ENCODE results near the gene JAZF1.
A peak's percentile ranks its signal among the peaks of the same experiment; 100 is the strongest.
"Not testable (repeated sequence)": the region's sequence is repeated elsewhere in the genome, so short reads cannot be mapped to it uniquely, and the experiment has no call there.

Gene JAZF1

DNA sequence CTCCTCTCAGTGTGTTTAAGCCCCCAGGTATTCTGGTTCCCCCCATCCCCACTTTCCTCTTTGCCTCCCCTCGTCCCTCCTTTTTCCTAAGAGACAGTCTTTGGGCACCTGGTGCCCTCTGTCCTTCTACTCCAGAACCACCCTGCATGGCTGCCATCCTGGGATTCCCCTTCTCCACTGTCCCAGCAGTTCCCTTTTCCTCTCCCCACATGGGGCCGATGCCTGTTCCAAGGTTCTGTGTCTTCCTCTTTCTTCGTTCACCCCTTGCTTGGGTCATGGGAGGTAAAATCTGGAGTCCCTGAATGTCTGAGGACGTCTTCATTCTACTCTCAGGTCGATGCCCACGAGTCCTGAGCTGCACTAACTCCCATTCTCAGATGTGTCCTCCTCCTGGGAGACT lies 319.8 kb downstream of the JAZF1 start:
- DNase-seq: no peak

DNA sequence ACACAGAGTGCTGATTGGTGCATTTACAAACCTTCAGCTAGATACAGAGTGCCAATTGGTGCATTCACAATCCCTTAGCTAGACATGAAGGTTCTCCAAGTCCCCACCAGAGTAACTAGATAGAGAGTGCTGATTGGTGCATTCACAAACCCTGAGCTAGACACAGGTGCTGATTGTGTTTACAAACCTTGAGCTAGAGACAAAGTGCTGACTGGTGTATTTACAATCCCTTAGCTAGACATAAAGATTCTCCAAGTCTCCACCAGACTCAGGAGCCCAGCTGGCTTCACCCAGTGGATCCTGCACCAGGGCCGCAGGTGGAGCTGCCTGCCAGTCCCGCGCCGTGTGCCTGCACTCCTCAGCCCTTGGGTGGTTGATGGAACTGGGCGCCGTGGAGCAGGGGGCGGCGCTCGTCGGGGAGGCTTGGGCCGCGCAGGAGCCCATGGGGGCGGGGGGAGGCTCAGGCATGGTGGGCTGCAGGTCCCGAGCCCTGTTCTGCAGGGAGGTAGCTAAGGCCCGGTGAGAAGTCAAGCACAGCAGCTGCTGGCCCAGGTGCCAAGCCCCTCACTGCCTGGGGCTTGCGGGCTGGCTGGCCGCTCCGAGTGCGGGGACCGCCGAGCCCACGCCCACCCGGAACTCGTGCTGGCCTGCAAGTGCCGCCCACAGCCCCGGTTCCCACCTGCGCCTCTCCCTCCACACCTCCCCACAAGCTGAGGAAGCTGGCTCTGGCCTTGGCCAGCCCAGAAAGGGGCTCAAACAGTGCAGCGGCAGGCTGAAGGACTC lies 323.7 kb downstream of the JAZF1 start:
- not testable (repeated sequence) for DNase-seq

DNA sequence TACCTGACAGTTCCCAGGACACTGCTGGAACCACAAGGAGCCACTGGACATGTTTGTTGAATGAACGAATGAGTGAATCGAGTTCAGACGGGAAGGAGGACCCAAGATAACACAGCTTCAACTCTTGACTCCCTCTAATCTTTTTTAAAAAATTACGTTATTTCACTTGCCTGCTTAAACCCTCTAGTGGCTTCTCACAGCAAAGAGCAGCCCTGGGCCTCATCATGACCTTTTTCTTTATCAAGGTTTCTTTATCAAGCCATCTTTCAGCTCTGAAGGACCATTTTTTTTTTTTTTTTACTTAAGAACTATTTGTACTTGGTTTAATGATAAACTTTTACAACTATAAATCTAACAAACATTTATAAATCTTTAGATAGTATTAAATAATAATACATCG lies 330.1 kb downstream of the JAZF1 start:
- DNase-seq: no peak

DNA sequence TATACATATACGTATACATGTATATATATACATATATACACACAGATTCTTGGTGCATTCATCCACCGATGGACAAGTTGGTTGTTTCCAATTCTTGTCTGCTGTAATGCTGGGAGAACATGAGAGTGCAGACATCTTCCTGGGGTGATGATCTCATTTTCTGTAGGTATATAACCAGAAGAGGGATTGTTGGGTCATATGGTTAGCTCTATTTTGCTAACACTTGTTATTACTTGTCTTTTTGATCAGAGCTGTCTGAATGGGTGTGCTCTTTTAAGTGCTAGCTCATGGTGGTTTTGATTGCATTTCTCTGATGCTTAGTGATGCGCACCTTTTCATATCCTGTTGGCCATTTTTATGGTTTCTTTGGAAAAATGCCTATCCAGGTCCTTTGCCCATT lies 334.2 kb downstream of the JAZF1 start:
- no peak for DNase-seq

DNA sequence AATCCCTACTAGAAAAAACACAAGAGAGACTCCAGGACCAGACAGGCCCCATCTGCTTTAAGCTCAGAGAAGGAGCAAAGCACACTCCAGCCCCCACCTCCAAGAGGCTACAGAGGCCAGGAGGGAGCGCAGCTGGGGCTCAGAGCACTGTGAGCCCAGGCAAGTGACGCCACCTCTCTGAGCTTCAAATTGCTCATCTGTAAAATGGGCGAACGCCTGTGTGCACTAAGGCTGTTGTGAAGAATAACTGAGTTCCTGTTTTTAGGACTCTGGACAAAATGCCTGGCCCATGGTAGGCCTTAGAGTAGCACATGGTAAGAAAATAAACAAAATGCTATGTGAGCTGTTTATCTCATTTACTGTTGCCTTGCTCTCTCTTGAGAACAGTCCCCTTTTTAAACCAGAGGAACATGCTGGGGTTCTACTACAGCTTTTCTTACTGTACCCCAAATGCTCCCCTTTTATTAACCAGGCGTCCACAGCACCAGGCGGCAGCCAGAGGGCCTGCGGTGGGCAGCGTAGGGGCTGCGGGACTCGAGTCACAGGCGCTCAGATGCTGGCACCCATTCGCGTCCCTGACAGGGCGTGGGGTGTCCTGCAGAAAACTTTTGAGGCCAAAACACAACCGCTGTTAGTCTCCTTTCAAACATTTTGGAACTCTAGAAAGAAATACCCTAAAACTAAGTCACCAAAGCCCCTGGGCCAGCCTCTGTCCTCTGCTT lies 336.9 kb downstream of the JAZF1 start:
- DNase-seq: no peak

DNA sequence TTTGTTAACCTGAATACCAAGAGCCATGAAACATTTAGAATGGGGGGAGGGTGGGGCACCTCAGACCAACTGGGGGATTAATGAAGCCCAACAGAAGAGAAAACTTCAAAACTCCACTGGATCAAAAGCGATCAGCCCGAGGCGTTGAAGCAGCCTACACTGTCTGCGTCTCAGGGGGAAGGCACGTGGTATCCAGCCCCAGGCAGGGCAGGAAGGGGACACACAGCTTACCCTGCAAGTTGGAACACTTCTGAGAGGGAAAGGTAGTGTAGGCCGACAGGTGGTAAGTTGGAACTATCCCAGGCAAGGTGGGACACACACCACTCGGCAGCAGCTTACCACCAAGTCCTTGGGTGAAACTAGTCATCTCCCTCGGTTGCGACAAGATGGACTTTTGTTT lies 337.7 kb downstream of the JAZF1 start:
- peak; percentile 71 for DNase-seq

DNA sequence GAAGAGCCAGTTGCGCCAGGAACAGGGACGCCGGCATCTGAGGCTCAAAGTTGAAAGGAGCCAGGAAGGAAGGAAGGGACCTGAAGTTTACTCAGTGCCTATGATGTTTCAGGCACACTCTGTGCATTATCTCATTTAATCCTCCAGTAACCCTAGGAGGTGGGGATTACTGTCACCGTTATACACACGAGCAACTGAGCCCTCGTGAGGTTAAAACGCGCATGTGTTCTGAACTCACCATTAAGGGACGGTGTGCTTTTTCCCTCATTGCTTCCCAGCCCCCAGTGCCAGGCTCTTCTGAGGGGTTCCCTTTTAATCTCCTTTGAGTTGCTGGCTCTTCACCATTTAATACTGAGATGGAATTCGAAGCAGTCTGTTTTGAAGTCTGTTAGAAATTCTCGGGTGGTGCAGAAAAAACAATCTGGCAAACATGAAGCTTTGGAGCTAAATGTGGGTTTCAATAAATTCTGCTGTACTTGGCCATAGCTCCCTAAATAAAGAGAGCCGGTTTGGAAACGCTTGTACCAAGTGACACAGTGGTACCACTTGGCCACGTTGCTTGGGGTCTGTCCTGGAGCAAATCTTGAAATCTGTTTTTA lies 338.4 kb downstream of the JAZF1 start:
- DNase-seq: peak; percentile 49

DNA sequence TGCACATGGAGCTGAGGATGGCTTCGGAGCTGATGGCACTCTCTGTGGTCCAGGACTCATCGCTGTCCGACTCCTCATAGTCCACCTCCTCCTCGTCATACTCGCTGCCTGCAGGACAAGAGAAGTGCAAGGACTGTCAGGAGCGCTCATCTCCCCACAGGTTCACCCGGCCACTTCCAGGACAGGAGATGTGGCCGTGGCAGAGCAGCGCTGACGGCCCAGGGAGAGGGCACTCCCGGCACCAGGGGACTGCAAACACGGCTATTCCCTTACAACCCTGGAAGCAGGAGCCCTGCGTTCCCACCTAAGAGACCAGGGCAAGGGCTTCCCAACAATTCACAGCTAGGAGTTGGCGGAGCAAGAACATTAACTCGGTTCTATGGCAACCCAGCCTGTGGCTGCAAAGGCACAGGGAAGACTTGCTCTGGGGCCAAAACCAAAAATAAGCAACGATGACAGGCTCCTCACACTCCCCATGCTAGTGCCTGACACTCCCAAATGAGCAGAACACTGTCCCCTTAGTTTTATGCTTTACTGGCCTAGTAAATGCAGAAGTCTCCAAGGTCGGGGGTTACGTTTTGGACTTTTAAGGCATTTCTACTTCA lies 339.7 kb downstream of the JAZF1 start:
- DNase-seq: no peak

DNA sequence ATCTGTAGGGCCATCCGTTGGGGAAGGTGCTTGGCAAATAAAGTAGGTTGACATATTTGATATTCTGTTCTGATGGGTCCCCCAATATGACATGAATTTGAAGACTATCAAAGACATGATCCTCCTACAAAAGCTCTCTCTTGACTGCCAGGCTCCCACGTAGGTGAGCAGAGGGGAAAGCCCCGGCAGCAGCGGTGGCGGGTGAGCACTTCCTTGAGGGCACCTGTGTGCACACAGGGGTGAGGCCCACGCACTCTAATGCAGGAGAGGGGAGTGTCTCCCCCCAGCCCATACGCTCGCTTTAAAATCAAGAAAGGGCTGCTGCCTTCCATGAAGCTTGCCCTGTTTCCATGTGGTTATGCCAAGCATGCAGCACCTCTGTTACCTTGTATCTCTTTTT lies 340.3 kb downstream of the JAZF1 start:
- no peak for DNase-seq

DNA sequence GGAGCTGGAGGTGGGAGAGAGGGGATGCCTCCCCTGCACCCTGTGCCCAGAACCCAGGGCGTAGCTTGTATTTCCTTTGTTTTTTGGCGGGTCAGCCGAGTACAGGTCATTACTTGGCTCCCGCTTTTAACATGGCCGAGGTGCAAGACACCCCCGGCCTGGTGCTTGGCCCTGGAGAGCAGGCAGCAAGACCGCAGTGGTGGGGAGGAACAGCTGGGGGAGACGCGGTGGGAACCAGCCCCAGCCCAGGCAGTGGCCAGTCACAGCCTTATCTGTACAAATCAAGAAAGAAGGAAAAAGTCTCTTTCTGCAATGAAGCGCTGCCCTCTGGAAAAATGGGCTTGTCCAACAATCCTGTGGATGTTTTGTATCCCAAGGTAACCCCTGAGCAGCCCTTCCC lies 341.5 kb downstream of the JAZF1 start:
- DNase-seq: no peak

DNA sequence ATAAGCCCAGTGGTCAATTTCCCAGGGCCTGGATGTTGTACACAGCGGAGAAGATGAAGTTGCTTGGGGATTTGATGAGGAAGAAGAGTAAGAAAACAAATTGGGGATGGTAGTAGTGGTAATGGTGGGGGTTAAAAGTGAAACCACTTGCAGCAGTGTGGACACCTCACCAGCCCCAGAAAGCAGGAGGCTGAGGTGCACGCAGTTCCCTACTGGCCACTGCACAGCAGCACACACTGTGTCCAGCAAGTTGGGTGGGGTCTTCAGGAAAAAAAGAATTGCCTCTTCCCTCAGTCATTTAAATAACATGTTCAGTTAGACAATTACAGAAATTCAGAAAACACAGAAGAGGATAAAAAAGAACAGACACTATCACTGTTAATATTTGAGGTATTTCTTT lies 344.1 kb downstream of the JAZF1 start:
- no peak for DNase-seq

DNA sequence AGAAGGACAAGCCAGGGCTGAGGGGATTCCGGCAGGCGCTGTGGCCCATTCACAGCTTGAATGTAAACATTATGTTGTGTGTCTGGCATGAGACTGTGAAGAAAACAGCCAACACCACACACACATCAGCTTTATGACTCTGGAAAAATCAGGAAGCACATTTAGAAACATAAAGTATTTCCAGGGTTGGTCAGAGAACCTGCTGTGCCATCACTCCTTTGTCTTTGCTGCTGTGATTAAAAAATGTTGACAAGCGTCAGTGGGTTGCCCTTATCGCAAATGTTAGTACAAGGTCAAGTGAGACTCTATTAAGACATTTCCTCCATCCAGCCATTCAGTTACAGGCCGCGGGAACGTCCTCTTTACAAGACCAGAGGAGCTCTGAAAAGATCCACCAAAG lies 345.2 kb downstream of the JAZF1 start:
- DNase-seq: no peak

DNA sequence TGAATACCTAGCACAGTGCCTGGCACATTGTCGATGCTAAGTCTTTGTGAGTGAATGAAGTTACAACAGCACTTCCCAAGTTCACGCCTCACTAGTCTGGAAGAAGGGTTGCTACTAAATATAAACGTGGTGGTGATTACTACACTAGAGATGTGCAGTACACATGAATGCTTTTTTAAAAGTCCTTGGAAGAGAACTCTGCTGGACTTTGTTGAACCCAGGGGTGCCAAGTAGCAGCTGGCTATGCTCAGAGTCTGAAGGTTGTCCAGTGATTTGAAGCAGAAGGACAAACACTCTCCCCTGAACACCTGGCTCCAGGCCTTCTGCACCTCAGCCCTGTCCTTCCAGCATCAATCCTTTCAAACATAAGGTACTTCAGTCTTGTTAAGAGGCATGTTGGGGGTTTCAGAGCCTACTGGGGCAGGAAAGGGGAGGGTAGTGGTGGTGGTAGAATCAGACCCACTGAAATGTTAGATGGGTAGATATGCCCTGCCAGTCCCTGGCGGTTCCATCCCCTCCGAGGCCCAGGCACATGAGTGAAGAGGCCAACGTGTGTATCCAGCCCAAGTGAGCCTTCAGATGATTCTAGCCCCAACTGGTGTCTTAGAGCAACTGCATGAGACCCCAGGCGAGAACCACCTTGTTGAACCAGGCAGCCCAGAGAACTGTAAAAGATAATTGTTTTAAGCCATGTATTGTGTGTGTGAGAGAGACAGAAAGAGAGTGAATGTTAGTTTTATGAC lies 346.2 kb downstream of the JAZF1 start:
- DNase-seq: no peak

DNA sequence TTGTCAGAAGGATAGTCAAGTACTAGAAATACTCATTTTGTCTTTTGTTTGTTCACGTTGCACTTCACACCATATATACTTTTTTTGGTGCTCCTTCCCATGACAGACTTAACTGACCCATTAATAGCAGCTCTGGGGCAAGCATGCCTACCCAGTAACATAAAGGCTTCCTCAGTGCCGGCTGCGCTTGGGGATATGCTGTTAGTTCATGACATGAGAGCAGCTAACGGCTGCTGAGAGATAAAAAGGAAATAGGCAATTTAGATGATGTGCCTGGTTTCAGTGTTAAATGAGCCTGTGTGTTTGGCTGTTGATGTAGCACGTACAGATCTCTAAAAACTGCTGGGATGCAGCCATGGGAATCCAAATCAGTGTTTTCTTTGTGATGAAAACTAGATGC lies 354.2 kb downstream of the JAZF1 start:
- DNase-seq: no peak

DNA sequence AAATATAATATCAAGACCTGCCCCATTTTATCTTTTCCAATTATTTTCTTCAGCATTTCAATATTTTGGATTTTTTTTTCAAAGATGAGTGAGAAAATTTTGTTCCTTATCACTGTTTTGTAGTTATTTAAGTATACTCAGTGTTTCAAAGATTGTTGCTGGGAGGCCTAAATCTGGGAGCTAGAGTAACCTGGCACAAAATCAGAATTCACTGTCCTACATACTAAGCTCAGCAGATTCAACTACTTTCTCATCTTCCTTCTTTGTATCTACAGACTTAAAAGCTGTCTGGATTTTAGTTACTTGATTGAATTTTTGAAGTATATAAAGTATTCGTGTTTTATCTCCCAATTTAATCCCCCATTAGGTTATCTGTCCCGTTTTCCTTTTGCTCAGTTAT lies 354.7 kb downstream of the JAZF1 start:
- DNase-seq: no peak

DNA sequence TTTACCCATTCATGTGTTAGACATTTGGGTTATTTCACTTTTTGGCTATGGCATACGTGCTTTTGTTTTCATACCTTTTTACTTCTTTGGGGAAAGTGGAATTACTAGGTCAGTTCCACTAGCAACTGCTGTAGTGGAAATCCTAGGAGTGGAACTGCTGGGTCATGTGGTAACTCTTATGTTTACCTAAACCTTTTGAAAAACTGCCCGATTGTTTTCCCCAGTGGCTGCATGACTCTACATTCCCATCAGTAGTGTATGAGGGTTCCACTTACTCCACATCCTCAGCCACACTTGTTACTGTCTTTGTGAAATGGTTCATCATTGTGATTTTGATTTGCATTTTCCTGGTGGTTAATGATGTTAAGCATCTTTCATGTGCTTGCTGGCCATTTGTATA lies 358.4 kb downstream of the JAZF1 start:
- no peak for DNase-seq

DNA sequence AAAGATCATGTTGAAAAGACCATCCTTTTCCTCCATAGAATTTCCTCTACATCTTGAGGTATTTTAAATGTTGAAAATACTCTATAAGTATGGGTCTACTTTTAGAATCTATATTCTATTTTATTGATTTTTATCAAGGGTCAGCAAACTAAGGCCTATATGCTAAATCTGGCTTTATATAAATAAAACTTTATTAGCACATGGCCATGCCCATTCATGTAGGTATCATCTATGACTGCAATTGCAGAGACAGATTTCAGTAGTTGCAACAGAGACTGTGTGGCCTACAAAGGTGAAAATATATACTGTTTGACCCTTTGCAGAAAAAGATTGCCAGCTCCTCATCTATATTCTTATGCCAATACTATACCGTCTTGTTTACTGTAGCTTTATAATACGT lies 367.9 kb downstream of the JAZF1 start:
- no peak for DNase-seq

DNA sequence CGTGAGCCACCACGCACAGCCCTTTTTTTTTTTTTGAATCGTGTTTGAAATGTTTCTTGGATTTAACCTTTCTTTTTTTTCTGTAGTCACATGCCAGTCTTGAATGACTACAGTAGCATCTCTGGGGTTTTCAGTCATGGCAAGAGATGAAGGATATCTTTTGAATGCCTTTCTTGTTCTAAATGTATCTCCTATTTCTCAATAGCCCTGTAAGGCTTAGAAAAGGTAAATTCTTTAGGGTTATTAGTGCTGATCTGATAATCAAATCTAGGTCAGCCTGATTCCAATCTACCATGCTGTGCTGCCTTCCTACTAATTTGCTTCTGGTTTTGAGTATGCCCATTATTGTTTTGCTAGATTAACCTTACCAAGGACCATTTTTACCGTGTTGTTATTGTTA lies 370.4 kb downstream of the JAZF1 start:
- no peak for DNase-seq

DNA sequence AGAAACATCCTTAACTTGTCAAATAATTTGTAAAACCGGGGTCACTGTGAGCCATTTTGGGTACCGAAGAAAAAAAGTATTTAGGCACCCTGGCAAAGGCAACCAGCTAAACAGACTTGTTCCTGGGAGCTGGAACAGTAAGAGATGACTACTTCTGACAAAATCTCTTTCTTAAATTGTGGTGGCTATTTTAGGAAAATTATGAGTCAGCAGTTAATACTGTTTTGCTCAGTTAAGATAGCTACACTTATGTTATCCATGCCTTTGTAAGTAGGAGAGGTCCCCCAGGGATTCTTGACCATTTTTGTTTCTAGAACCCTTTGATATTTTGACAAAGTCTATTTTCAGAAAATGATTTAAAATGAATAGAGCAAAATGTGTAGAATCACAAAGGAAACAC lies 372.0 kb downstream of the JAZF1 start:
- no peak for DNase-seq

DNA sequence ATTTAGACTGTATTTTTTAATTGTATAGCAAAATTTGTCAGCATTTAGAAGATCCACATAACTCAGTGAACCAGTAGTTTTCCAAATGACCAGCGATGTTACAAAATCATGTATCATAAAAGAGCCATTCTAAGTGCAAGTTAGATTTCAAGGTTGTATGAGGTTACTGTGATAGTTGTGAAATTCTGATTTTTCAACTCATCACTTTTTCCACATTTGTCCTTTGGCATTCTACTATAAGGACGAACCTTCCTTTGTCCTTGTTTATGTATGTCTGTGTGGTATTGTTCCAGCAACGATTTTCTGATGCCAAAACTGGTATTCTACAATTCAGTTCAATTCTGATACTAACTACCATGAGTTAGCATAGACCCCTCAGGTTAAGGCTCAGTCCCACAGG lies 376.5 kb downstream of the JAZF1 start:
- no peak for DNase-seq

DNA sequence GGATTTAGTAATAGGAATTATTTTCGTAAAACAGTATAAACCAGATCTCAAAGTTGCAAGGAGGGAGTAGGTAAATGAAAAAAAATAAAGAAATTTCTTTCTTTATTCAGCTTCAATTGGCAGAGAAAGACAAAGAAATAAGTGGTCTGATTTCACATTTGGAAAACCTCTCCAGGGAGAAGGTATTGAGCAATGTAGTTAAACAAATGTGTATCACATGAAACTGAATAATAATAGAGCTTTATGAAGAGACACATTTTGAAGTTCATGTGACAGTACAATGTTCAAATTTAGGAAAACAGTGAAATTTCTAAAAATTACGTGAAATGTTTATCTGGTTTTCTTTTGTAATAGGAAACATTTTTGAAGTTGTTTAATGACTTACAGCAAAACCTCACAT lies 377.6 kb downstream of the JAZF1 start:
- no peak for DNase-seq

DNA sequence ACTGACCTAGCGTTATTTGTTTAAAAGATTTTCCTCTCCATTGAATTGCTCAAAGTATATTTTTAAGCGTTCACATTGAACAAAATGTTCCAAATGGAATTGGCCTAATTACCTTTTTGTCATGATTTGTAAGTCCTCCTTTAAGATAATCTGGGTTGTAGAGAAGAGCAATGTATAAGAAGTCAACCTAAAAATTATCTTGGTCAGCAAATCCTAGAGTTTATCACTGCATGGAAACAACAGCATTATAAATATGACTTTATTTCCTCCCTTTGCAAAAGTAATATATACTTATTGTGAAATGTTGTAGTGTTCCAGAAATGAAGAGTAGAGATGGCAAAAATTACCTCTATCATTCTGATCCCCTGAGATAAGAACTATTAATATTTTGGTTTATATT lies 381.4 kb downstream of the JAZF1 start:
- DNase-seq: no peak

DNA sequence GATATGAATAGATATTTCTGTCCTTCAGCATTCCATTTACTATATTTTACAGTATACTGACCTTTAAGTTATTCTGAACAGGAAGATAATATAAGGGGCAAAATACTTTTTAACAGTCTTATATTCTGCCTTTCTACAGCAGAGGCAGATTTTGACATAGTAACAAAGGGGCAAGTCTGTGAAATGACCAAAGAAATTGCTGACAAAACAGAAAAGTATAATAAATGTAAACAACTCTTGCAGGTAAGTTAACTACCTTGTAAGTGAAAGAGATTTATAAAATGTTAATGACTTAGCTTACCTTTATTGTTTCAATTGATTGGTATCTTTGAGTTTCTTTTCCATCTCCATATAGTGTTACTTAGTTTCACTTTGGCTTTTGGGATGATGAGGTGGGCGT lies 384.6 kb downstream of the JAZF1 start:
- no peak for DNase-seq
